H9 (cell line): ENCODE results near the gene LRP5. TPM values are rescaled to one million over a fixed set of nuclear protein-coding genes. Genes with fewer than 3 reads are reported as not detected.
A peak's percentile ranks its signal among the peaks of the same experiment; 100 is the strongest.

Experiments
- DNase-seq: peaks from one replicate; pipeline ENCODE4 v3.0.0-alpha.2; 2017
- H2AFZ ChIP-seq: one replicate; pipeline ENCODE4 v1.6.1; 2013; ENCODE audit warnings: mild to moderate bottlenecking, low read length, control low read depth, moderate library complexity
- H2AK5ac ChIP-seq: 2 replicates; pipeline ENCODE4 v1.6.1; 2013; ENCODE audit warnings: low read length, control low read depth, mixed read lengths; ENCODE audit not compliant: insufficient read length
- H2BK120ac ChIP-seq: one replicate; pipeline ENCODE4 v1.6.1; 2013; ENCODE audit warnings: low read depth, mild to moderate bottlenecking, low read length, control low read depth, inconsistent platforms; ENCODE audit not compliant: poor library complexity, severe bottlenecking
- H2BK12ac ChIP-seq: 2 replicates; pipeline ENCODE4 v1.6.1; 2013; ENCODE audit warnings: low read length, control low read depth, mixed read lengths, low read depth; ENCODE audit not compliant: insufficient read length
- H2BK15ac ChIP-seq: 2 replicates; pipeline ENCODE4 v1.6.1; 2013; ENCODE audit warnings: low read depth, low read length, control low read depth
- H2BK20ac ChIP-seq: one replicate; pipeline ENCODE4 v1.6.1; 2013; ENCODE audit warnings: low read depth, mild to moderate bottlenecking, low read length, control low read depth, inconsistent platforms; ENCODE audit not compliant: poor library complexity, severe bottlenecking
- H2BK5ac ChIP-seq: 2 replicates; pipeline ENCODE4 v1.6.1; 2013; ENCODE audit warnings: low read length, control low read depth, mixed read lengths; ENCODE audit not compliant: insufficient read length
- H3K14ac ChIP-seq: 2 replicates; pipeline ENCODE4 v1.6.1; 2013; ENCODE audit warnings: low read length, control low read depth; ENCODE audit not compliant: insufficient read depth
- H3K18ac ChIP-seq: 2 replicates; pipeline ENCODE4 v1.6.1; 2013; ENCODE audit warnings: low read depth, mild to moderate bottlenecking, mixed read lengths, low read length, control low read depth; ENCODE audit not compliant: insufficient read length
- H3K23ac ChIP-seq: 2 replicates; pipeline ENCODE4 v1.6.1; 2013; ENCODE audit warnings: low read length, control low read depth, mixed read lengths, low read depth; ENCODE audit not compliant: insufficient read length
- H3K23me2 ChIP-seq: 2 replicates; pipeline ENCODE4 v1.6.1; 2013; ENCODE audit warnings: low read depth, mild to moderate bottlenecking, mixed read lengths, low read length, control low read depth; ENCODE audit not compliant: insufficient read length, poor library complexity, severe bottlenecking
- H3K27ac ChIP-seq: 2 replicates; pipeline ENCODE4 v1.5.1; 2013; ENCODE audit warnings: low read length, control low read depth, mixed read lengths, low read depth; ENCODE audit not compliant: insufficient read length
- H3K27me3 ChIP-seq: 2 replicates; pipeline ENCODE4 v1.6.1; 2013; ENCODE audit warnings: low read length, control low read depth, inconsistent platforms; ENCODE audit not compliant: insufficient read depth
- H3K4ac ChIP-seq: 2 replicates; pipeline ENCODE4 v1.6.1; 2013; ENCODE audit warnings: low read depth, mild to moderate bottlenecking, control low read depth, inconsistent platforms, low read length, moderate library complexity
- H3K4me1 ChIP-seq: 2 replicates; pipeline ENCODE4 v1.6.1; 2013; ENCODE audit warnings: low read length, control low read depth, inconsistent platforms; ENCODE audit not compliant: insufficient read depth
- H3K4me2 ChIP-seq: 2 replicates; pipeline ENCODE4 v1.6.1; 2013; ENCODE audit warnings: low read length, control low read depth, mixed read lengths; ENCODE audit not compliant: insufficient read length, insufficient read depth
- H3K56ac ChIP-seq: 2 replicates; pipeline ENCODE4 v1.6.1; 2013; ENCODE audit warnings: low read depth, mild to moderate bottlenecking, mixed read lengths, low read length, control low read depth; ENCODE audit not compliant: insufficient read length
- H3K79me1 ChIP-seq: 2 replicates; pipeline ENCODE4 v1.6.1; 2013; ENCODE audit warnings: low read depth, mild to moderate bottlenecking, moderate library complexity, low read length, control low read depth, inconsistent platforms; ENCODE audit not compliant: insufficient read depth, poor library complexity, severe bottlenecking
- H3K79me2 ChIP-seq: 2 replicates; pipeline ENCODE4 v1.6.1; 2013; ENCODE audit warnings: low read length, control low read depth, inconsistent platforms; ENCODE audit not compliant: insufficient read depth
- H3K9ac ChIP-seq: 2 replicates; pipeline ENCODE4 v1.6.1; 2013; ENCODE audit warnings: low read length, control low read depth, mixed read lengths; ENCODE audit not compliant: insufficient read length; ENCODE audit errors: extremely low read depth
- H3K9me3 ChIP-seq: one replicate; pipeline ENCODE4 v1.6.1; 2013; ENCODE audit warnings: low read depth, low read length, inconsistent platforms; ENCODE audit not compliant: control insufficient read depth
- H3T11ph ChIP-seq: one replicate; pipeline ENCODE4 v1.6.1; 2013; ENCODE audit warnings: mild to moderate bottlenecking, low read length, control low read depth, inconsistent platforms
- H4K20me1 ChIP-seq: one replicate; pipeline ENCODE4 v1.6.1; 2013; ENCODE audit not compliant: control insufficient read depth, insufficient read length, insufficient read depth
- H4K5ac ChIP-seq: 2 replicates; pipeline ENCODE4 v1.6.1; 2013; ENCODE audit warnings: low read depth, mild to moderate bottlenecking, mixed read lengths, low read length, control low read depth; ENCODE audit not compliant: insufficient read length
- H4K8ac ChIP-seq: replicated peaks from 2 replicates; pipeline ENCODE4 v1.6.1; 2013; ENCODE audit warnings: low read length, control low read depth, mixed read lengths, low read depth; ENCODE audit not compliant: insufficient read length
- H4K91ac ChIP-seq: 2 replicates; pipeline ENCODE4 v1.6.1; 2013; ENCODE audit warnings: low read depth, mild to moderate bottlenecking, moderate library complexity, mixed read lengths, low read length, control low read depth; ENCODE audit not compliant: insufficient read length
- H3K27ac Mint-ChIP-seq, 3 experiments: 2 replicates in 2 of 3; 3 replicates in 1 of 3; pipeline ENCODE4 v1.8.0; 2020 to 2021; ENCODE audit warnings: mixed read lengths in 3 of 3, mild to moderate bottlenecking in 1 of 3, moderate library complexity in 1 of 3
- H3K27me3 Mint-ChIP-seq: 2 replicates; pipeline ENCODE4 v1.8.0; 2021; ENCODE audit warnings: low read depth, mild to moderate bottlenecking, moderate library complexity, mixed read lengths
- H3K36me3 Mint-ChIP-seq, 3 experiments: 2 replicates in 2 of 3; 3 replicates in 1 of 3; pipeline ENCODE4 v1.8.0; 2020 to 2021; ENCODE audit warnings: low read depth in 3 of 3, mixed read lengths in 3 of 3; ENCODE audit not compliant: insufficient read depth in 1 of 3
- H3K4me1 Mint-ChIP-seq, 2 experiments: 2 replicates each; pipeline ENCODE4 v1.8.0; 2020; ENCODE audit warnings: mixed read lengths in 2 of 2
- H3K4me3 Mint-ChIP-seq, 2 experiments: 2 replicates in 1 of 2; 3 replicates in 1 of 2; pipeline ENCODE4 v1.8.0; 2020 to 2021; ENCODE audit warnings: mild to moderate bottlenecking in 2 of 2, mixed read lengths in 2 of 2, moderate library complexity in 1 of 2
- H3K9me3 Mint-ChIP-seq, 2 experiments: 2 replicates in 1 of 2; 3 replicates in 1 of 2; pipeline ENCODE4 v1.8.0; 2020; ENCODE audit warnings: mild to moderate bottlenecking in 2 of 2, mixed read lengths in 2 of 2, moderate library complexity in 1 of 2
- WGBS: extraction: QIAGEN DNeasy Blood & Tissue Kit; methylation state at CpG from one replicate; pipeline ENCODE4 v1.1.7; 2013; ENCODE audit warnings: missing lambda C conversion rate, low lambda C conversion rate, mixed read lengths; ENCODE audit not compliant: insufficient read length; ENCODE audit errors: extremely low coverage; 5-methylcytosine and 5-hydroxymethylcytosine counted together
- total RNA-seq: library from RNA; stranded (reverse); gene quantifications from 2 replicates; pipeline ENCODE4 v1.2.1, GENCODE V29; 2021
- TF ChIP-seq, protein P1 (sequence below): fragments of 200-600 bp; sonication (generic); conservative IDR thresholded peaks from 3 replicates; pipeline ENCODE4 v1.8.0; 2021; ENCODE audit warnings: antibody characterized with exemption, mild to moderate bottlenecking

The LRP5 gene
- total RNA-seq, 1 experiment from 2014 or later: 38.4 TPM

- no peak overlapping the region for H3K23ac ChIP-seq
- H4K91ac ChIP-seq: no peak overlapping the region
- H3K79me1 ChIP-seq: no peaks in the 10 kb centered on the region
- WGBS: no CpG with 5 or more reads among the region's 7 CpGs
- no peak overlapping the region for H3T11ph ChIP-seq
- no peak overlapping the region for H3K9ac ChIP-seq
- H3K9me3 Mint-ChIP-seq: no peaks in the 10 kb centered on the region
- no peak overlapping the region for H2BK12ac ChIP-seq
- H3K79me2 ChIP-seq: no peaks in the 10 kb centered on the region
- no peak overlapping the region for H4K5ac ChIP-seq
- H2AFZ ChIP-seq: no peak overlapping the region
- no peak overlapping the region for H2BK5ac ChIP-seq
- no peak overlapping the region for H3K27ac ChIP-seq
- H3K27me3 Mint-ChIP-seq: no peaks in the 10 kb centered on the region
- no peaks in the 10 kb centered on the region for H3K27me3 ChIP-seq
- H3K4me1 Mint-ChIP-seq: 0 out of 4 replicates have a peak, but pooled peaks cover 0 to 2% of the 10 kb centered on the region in 2 experiments
- H3K4me1 ChIP-seq: no peaks in the 10 kb centered on the region
- H3K14ac ChIP-seq: no peak overlapping the region
- 0 out of 7 replicates have a peak overlapping the region, but pooled peaks of 1 of the 3 experiments have one; percentile 22 for H3K27ac Mint-ChIP-seq
- no peak overlapping the region for H3K4ac ChIP-seq
- no peak for DNase-seq
- no peak overlapping the region for H3K4me2 ChIP-seq
- no peaks in the 10 kb centered on the region for H3K9me3 ChIP-seq
- no peak overlapping the region for H3K18ac ChIP-seq
- no peak overlapping the region for H2BK15ac ChIP-seq
- H2BK20ac ChIP-seq: no peak overlapping the region
- TF ChIP-seq, protein P1, sequence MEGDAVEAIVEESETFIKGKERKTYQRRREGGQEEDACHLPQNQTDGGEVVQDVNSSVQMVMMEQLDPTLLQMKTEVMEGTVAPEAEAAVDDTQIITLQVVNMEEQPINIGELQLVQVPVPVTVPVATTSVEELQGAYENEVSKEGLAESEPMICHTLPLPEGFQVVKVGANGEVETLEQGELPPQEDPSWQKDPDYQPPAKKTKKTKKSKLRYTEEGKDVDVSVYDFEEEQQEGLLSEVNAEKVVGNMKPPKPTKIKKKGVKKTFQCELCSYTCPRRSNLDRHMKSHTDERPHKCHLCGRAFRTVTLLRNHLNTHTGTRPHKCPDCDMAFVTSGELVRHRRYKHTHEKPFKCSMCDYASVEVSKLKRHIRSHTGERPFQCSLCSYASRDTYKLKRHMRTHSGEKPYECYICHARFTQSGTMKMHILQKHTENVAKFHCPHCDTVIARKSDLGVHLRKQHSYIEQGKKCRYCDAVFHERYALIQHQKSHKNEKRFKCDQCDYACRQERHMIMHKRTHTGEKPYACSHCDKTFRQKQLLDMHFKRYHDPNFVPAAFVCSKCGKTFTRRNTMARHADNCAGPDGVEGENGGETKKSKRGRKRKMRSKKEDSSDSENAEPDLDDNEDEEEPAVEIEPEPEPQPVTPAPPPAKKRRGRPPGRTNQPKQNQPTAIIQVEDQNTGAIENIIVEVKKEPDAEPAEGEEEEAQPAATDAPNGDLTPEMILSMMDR: no peak
- H2BK120ac ChIP-seq: no peak overlapping the region
- H4K8ac ChIP-seq: no peak overlapping the region
- no peaks in the 10 kb centered on the region for H3K23me2 ChIP-seq
- H2AK5ac ChIP-seq: no peak overlapping the region
- H3K4me3 Mint-ChIP-seq: no peak overlapping the region
- H3K56ac ChIP-seq: no peak overlapping the region
- no peaks in the 10 kb centered on the region for H4K20me1 ChIP-seq
- H3K36me3 Mint-ChIP-seq: peaks cover 19 to 47% (median 37%) of the 10 kb centered on the region in 3 experiments; a peak in 6 of 7 replicates
These were observed 89.5 kb downstream of the LRP5 start for GRCh38 chr11:68401856-68402255.
